SK-N-SH treated with all-trans-retinoic acid at 6 μM for 48 hours (cell line): ENCODE data around the gene AK3.

Experiments used
- ATAC-seq: fragments of 200-7000 bp; cut with Tn5 transposase; 3 replicates; pipeline ENCODE4 v1.9.1; 2020; ENCODE audit warnings: mild to moderate bottlenecking, moderate library complexity
- ARNTL ChIP-seq: fragments of 450-650 bp; formaldehyde crosslinking; IDR thresholded peaks from 2 replicates; pipeline ENCODE4 v1.5.0; 2020; ENCODE audit warnings: low read depth, mild to moderate bottlenecking, moderate library complexity, borderline replicate concordance
- BACH2 ChIP-seq: fragments of 250-450 bp; sonication (Bioruptor Pico); IDR thresholded peaks from 2 replicates; pipeline ENCODE4 v1.9.0; 2021; ENCODE audit warnings: mild to moderate bottlenecking, borderline replicate concordance
- CREB5 ChIP-seq: fragments of 250-450 bp; sonication (Bioruptor Pico); IDR thresholded peaks from 2 replicates; pipeline ENCODE4 v1.5.1; 2020; ENCODE audit warnings: low read depth, mild to moderate bottlenecking, moderate library complexity
- CSDC2 ChIP-seq: fragments of 250-450 bp; sonication (Bioruptor Pico); IDR thresholded peaks from 2 replicates; pipeline ENCODE4 v1.5.0; 2020; ENCODE audit warnings: mild to moderate bottlenecking, moderate library complexity
- CSRNP3 ChIP-seq: fragments of 250-450 bp; sonication (Bioruptor Pico); IDR thresholded peaks from 2 replicates; pipeline ENCODE4 v1.5.1; 2021; ENCODE audit warnings: mild to moderate bottlenecking, moderate library complexity
- ESRRG ChIP-seq: fragments of 250-450 bp; sonication (Bioruptor Pico); IDR thresholded peaks from 2 replicates; pipeline ENCODE4 v1.6.1; 2021; ENCODE audit warnings: mild to moderate bottlenecking
- GLIS3 ChIP-seq: fragments of 250-450 bp; sonication (Bioruptor Pico); IDR thresholded peaks from 2 replicates; pipeline ENCODE4 v1.5.0; 2020; ENCODE audit warnings: mild to moderate bottlenecking, moderate library complexity
- ISL1 ChIP-seq: fragments of 250-450 bp; sonication (Bioruptor Pico); IDR thresholded peaks from 2 replicates; pipeline ENCODE4 v2.1.2; 2022; ENCODE audit warnings: mild to moderate bottlenecking, moderate library complexity
- OSR1 ChIP-seq: fragments of 250-450 bp; sonication (Bioruptor Pico); IDR thresholded peaks from 2 replicates; pipeline ENCODE4 v1.8.0; 2022; ENCODE audit warnings: moderate library complexity, mild to moderate bottlenecking, inconsistent platforms
- PATZ1 ChIP-seq: fragments of 250-450 bp; sonication (Bioruptor Pico); IDR thresholded peaks from 2 replicates; pipeline ENCODE4 v1.8.0; 2020; ENCODE audit warnings: mild to moderate bottlenecking, moderate library complexity, borderline replicate concordance
- POU6F1 ChIP-seq: fragments of 250-450 bp; sonication (Bioruptor Pico); IDR thresholded peaks from 2 replicates; pipeline ENCODE4 v1.8.0; 2021; ENCODE audit warnings: low read depth, mild to moderate bottlenecking, moderate library complexity, borderline replicate concordance
- PPARA ChIP-seq: fragments of 250-450 bp; sonication (Bioruptor Pico); IDR thresholded peaks from 2 replicates; pipeline ENCODE4 v1.5.0; 2020; ENCODE audit warnings: mild to moderate bottlenecking, borderline replicate concordance
- RARB ChIP-seq: fragments of 250-450 bp; sonication (Bioruptor Pico); IDR thresholded peaks from 2 replicates; pipeline ENCODE4 v1.8.0; 2021; ENCODE audit warnings: mild to moderate bottlenecking, moderate library complexity
- SNAI2 ChIP-seq: fragments of 250-450 bp; sonication (Bioruptor Pico); IDR thresholded peaks from 2 replicates; pipeline ENCODE4 v1.5.0; 2020; ENCODE audit warnings: mild to moderate bottlenecking, moderate library complexity
- TCF4 ChIP-seq: fragments of 250-450 bp; sonication (Bioruptor Pico); IDR thresholded peaks from 2 replicates; pipeline ENCODE4 v1.8.0; 2021; ENCODE audit warnings: mild to moderate bottlenecking, moderate library complexity, borderline replicate concordance
- TOX ChIP-seq: fragments of 250-450 bp; sonication (Bioruptor Pico); IDR thresholded peaks from 2 replicates; pipeline ENCODE4 v1.8.0; 2021; ENCODE audit warnings: mild to moderate bottlenecking, moderate library complexity, borderline replicate concordance
- TSHZ2 ChIP-seq: fragments of 250-450 bp; sonication (Bioruptor Pico); IDR thresholded peaks from 2 replicates; pipeline ENCODE4 v1.5.0; 2020; ENCODE audit warnings: mild to moderate bottlenecking, moderate library complexity
- ZC3H10 ChIP-seq: fragments of 250-450 bp; sonication (Bioruptor Pico); IDR thresholded peaks from 2 replicates; pipeline ENCODE4 v1.5.1; 2021; ENCODE audit warnings: mild to moderate bottlenecking, moderate library complexity
- ZFP3 ChIP-seq: fragments of 250-450 bp; sonication (Bioruptor Pico); IDR thresholded peaks from 2 replicates; pipeline ENCODE4 v1.5.0; 2020; ENCODE audit warnings: mild to moderate bottlenecking, moderate library complexity
- ZFP30 ChIP-seq: fragments of 450-650 bp; formaldehyde crosslinking; IDR thresholded peaks from 2 replicates; pipeline ENCODE4 v1.5.0; 2022; ENCODE audit warnings: mild to moderate bottlenecking, moderate library complexity
- ZNF565 ChIP-seq: fragments of 450-650 bp; formaldehyde crosslinking; conservative IDR thresholded peaks from 2 replicates; pipeline ENCODE4 v1.5.0; 2020; ENCODE audit warnings: low read depth, mild to moderate bottlenecking, moderate library complexity
- ZNF70 ChIP-seq: fragments of 450-650 bp; formaldehyde crosslinking; IDR thresholded peaks from 2 replicates; pipeline ENCODE4 v1.5.0; 2020; ENCODE audit warnings: mild to moderate bottlenecking, moderate library complexity
- ZNF8 ChIP-seq: fragments of 450-650 bp; formaldehyde crosslinking; IDR thresholded peaks from 2 replicates; pipeline ENCODE4 v1.5.0; 2020; ENCODE audit warnings: mild to moderate bottlenecking, moderate library complexity

AK3 gene

GRCh38 chr9:4709380-4709779 lies 31.6 kb downstream of the AK3 start:
- no peak for ATAC-seq
- no peak for TF ChIP-seq ZNF8
- TF ChIP-seq OSR1 (CRISPR knock-in tag): no peak
- no peak for TF ChIP-seq RARB
- TF ChIP-seq ESRRG (CRISPR knock-in tag): no peak
- no peak for TF ChIP-seq ZC3H10 (CRISPR knock-in tag)
- TF ChIP-seq PATZ1 (CRISPR knock-in tag): no peak
- no peak for TF ChIP-seq TCF4 (CRISPR knock-in tag)
- TF ChIP-seq ZNF565 (CRISPR knock-in tag): no peak
- no peak for TF ChIP-seq GLIS3 (CRISPR knock-in tag)
- TF ChIP-seq ARNTL: no peak
- no peak for TF ChIP-seq SNAI2 (CRISPR knock-in tag)
- TF ChIP-seq ZFP30 (CRISPR knock-in tag): no peak
- TF ChIP-seq ZFP3 (CRISPR knock-in tag): no peak

GRCh38 chr9:4706971-4707622 lies 33.9 kb downstream of the AK3 start:
- no peak for TF ChIP-seq TOX (CRISPR knock-in tag)
- no peak for TF ChIP-seq TSHZ2 (CRISPR knock-in tag)
- no peak for TF ChIP-seq CSRNP3 (CRISPR knock-in tag)
- TF ChIP-seq TCF4 (CRISPR knock-in tag): no peak
- no peak for TF ChIP-seq ZNF8
- TF ChIP-seq ZC3H10 (CRISPR knock-in tag): no peak
- TF ChIP-seq GLIS3 (CRISPR knock-in tag): no peak
- TF ChIP-seq ARNTL: no peak
- no peak for TF ChIP-seq CSDC2
- TF ChIP-seq OSR1 (CRISPR knock-in tag): no peak
- no peak for TF ChIP-seq POU6F1 (CRISPR knock-in tag)
- TF ChIP-seq ZFP3 (CRISPR knock-in tag): no peak
- TF ChIP-seq ISL1: no peak
- TF ChIP-seq SNAI2 (CRISPR knock-in tag): no peak
- no peak for TF ChIP-seq BACH2
- no peak for TF ChIP-seq ZNF70 (CRISPR knock-in tag)
- no peak for TF ChIP-seq PPARA (CRISPR knock-in tag)
- TF ChIP-seq ZNF565 (CRISPR knock-in tag): no peak
- TF ChIP-seq RARB: no peak
- TF ChIP-seq ZFP30 (CRISPR knock-in tag): no peak
- ATAC-seq: no peak

- TF ChIP-seq ZFP30 (CRISPR knock-in tag): no peak
- TF ChIP-seq ZNF70 (CRISPR knock-in tag): no peak
- no peak for TF ChIP-seq CSDC2
- no peak for TF ChIP-seq TCF4 (CRISPR knock-in tag)
- TF ChIP-seq POU6F1 (CRISPR knock-in tag): no peak
- TF ChIP-seq ZC3H10 (CRISPR knock-in tag): no peak
- TF ChIP-seq ESRRG (CRISPR knock-in tag): no peak
- no peak for TF ChIP-seq OSR1 (CRISPR knock-in tag)
- no peak for TF ChIP-seq ZNF565 (CRISPR knock-in tag)
- TF ChIP-seq CREB5: no peak
- TF ChIP-seq RARB: no peak
- no peak for TF ChIP-seq GLIS3 (CRISPR knock-in tag)
- TF ChIP-seq ARNTL: no peak
- no peak for TF ChIP-seq BACH2
- no peak for TF ChIP-seq ZFP3 (CRISPR knock-in tag)
- ATAC-seq: no peak
Observed at GRCh38 chr9:4706021-4706420, 35.0 kb downstream of the AK3 start.
